RPMI7951 (cell line): ENCODE measurements around the gene TMEM273. TPM values are rescaled to one million over a fixed set of nuclear protein-coding genes. Genes with fewer than 3 reads are reported as not detected.

Experiments
- DNase-seq: peaks from one replicate; pipeline ENCODE4 v3.0.0-alpha.2; 2012; ENCODE audit warnings: low read depth
- total RNA-seq: library from RNA; depleted of rRNA; stranded (reverse); fragments of >200 nt; shearing (Covaris generic); gene quantifications from 2 replicates; pipeline ENCODE4 v1.2.3, GENCODE V29; 2014; rRNA removed

Gene TMEM273
- total RNA-seq = not detected in 2 replicates

DNA sequence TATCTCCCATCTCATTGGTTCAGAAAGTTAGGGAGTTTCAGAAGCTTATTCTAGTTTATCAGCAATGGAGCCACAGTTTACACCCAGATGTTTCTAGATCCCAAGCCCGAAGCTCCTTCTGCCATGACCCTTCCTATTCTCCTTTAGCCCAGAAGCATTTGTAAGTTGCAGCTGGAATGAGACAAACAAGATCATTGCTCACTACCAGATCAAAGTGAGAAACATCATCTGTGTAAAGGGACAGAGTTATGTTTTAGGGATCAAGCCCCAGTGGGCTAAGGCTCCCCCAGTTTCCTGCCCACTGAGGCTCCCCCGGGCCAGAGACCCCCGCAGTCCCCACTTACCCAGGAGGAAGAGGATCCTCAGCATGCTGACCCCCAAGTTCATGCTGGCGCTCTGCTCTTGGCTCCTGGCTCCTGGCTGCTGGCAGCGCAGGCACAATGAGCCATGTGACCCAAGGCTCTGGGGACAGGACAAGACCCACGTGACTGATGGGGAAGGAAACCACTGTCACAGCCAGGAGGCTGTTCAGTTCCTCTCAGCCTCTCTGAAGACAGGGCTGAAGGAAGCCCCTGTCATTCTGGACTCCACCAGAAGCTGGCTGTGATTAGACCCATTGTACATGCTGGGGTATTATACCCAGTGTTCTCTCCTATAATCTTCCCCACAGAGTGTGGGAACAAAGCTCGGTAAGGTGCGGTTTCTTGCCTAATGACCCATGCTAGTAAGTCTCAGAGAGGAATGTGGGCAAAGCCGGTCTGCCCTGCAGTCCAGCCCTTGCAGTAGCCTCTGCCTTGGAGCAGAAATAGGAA lies at the start of gene TMEM273:
TMEM273 (minus strand) TSS at position 442 of the 812 bp plus-strand sequence; CDS start at position 387, 55 bp downstream.
- no peak for DNase-seq

DNA sequence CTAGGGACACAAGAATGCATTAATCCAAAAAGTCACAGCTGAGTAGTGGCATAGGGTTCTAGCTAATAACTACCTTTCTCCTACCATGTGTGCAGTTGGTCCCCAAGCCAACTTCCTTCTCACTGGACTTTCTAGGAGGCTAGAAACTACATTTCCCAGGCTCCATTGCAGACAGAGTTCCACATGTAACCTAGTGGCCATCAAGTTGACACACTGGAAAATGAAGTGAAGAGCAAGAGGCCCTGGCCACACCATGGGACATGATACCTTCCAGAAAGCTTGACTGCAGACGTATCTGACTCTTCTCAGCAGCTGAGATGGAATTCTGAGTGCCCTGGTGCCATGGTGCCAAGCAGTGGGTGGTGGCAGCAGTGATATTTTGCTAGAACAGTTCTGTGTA lies 49.8 kb upstream of the TMEM273 start:
- DNase-seq = no peak

DNA sequence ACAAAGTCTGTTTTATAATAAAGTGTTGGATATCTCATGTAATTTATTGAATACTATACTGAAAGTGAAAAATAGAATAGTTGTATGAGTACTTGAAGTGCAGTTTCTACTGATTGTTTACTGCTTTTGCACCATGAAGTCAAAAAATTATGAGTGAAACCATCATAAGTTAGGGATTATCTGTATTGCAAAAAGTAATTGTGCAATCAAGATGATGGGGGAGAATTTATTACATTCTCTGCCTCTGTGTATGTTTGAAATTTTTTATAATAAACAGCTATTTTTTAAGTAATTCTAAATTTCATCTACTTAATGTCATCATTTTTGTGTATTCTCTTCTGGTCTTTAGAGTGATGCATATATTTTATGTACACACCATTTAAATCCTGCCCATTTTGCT lies 47.2 kb upstream of the TMEM273 start:
- no peak for DNase-seq

DNA sequence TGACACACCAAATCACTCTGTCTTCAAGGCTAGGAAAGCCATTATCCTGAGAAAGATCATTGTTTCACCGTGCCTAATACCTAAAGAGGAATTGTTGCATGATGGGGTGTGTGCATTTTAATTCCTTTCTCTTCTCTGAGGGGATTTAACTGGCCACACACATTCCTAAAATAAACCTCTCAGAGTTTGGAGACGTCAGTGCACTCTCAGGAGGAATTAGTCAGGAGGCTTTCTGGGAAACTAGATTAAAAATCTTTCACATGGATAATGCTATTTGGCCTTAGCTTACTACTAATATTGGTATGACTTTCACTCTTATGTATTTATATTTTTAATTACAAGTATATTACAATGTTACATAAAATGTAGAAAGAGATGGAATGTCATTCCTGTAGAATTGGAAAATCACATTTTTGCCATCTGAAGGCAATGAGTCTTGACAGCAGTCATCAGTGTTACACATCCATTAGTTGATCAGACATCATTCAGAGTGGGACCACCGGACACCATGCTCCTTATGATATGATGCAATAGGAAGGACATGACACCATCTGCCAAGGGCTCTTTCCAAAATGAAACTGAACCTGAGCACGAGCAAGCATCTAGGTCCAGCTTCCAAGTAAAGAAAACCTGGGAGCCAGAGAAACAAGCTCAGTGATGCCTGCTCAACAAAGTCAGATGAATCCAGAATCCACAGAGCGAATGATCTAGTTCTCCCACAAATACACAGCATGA lies 43.1 kb upstream of the TMEM273 start:
- no peak for DNase-seq

- no peak for DNase-seq
These were observed 41.8 kb upstream of the TMEM273 start for GRCh38 chr10:49230004-49230403.

DNA sequence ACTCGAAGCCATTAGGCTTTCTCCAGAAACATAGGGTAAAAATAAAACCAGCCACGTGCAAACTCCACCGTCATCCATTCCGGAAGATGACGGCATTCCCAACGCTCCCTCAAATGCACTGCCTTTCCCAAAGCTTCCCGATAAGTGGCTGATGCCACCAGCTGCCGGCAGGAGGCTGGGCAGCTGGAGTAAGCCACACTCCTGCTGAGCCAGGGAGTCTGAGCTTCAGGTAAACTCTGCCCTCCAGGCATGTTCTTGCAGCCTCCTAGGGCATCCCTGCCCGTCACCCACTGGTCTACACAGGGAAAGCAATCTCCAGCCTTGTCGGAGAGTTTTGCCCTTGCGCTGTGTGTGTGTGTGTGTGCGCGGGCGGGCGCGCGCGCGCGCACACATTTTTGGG lies 40.5 kb upstream of the TMEM273 start:
- DNase-seq = no peak

- DNase-seq = no peak
These were observed 39.2 kb upstream of the TMEM273 start for GRCh38 chr10:49227406-49227805.

GRCh38 chr10:49226594-49226993 lies 38.4 kb upstream of the TMEM273 start:
- no peak for DNase-seq

DNA sequence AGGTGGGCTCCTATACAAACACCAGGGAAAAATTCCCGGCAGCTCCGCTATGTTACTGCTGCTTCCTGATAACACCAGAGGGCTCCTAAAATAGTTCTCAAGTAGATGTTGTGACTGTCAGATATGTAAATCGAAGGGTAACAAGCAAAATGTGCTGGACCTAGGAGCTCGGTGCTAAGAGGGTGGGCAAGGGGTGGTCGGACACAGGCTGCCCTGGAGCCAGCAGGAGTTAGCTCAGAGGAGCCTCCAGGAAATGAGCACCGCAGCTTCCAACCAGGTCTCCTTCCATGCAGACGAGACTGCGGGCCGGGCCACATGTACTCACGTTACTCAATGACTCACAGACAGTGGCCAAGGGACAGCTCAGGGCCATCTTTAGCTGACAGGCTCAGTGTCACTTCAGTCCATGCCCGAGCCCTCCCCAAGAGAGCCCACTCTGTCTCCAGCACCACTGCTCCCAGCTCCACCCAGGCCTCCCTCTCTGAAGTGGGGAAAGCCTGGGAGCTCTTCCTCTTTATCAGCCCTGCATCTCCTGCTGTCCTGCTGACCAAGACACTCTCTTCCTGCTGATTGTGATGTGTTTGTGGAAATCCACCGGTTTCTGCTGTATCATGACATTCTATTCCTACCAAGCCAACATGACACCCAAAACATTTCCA lies 37.2 kb upstream of the TMEM273 start:
- DNase-seq = no peak

DNA sequence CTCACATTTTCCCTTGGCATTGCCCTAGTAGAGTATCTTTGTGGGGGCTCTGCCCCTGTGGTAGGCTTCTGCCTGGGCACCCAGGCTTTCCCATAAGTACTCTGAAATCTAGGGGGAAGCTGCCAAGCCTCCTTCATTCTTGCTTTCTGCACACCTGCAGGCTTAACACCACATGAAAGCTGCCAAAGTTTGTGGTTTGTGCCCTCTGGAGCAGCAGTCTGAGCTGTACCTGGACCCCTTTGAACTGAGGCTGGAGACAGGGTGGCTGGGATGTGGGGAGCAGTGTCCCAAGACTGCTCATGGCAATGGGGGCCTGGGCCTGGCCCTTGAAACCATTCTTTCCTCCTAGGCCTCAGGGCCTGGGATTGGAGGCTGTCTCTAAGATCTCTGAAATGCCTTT lies 35.0 kb upstream of the TMEM273 start:
- DNase-seq = no peak

GRCh38 chr10:49222170-49222569 lies 34.0 kb upstream of the TMEM273 start:
- DNase-seq = peak; percentile 2

DNA sequence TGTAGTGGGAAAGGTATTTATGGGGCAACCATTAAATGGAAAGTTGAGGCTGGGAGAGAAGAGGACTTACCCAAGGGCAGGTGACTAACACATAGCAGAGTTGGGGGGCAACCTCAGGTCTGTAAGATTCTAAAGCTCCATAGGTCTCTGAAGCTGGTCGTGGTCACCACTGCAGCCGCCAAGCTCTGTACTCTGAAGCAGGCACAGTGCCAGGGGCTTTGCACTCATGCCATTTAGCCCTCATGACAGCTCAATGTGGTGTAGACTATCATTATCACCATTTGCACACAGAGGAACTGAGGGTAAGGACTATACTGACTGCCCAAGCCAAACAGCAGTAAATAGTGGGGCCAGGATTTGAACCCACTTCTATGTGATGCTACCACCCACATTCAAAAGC lies 32.5 kb upstream of the TMEM273 start:
- no peak for DNase-seq

- DNase-seq = no peak
These were observed 31.8 kb upstream of the TMEM273 start for GRCh38 chr10:49220031-49220430.

DNA sequence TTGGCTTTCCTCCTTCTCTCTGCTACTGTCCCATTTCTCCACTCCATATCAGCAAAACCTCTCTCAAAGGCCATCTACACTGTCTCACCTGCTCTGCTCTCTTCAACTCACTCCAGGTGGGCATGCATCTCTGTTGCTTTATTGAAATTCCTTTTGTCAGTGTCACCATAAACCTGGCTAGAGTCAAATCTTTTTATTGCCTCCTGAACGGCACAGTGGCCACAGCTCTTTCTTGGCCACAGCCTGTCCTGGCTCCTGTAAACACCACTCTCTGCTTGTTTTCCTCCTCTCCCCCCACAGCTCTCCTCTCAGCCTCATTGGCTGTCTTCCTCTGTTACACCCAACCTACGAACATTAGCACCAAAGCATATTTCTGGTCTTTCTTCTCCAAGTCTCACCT lies 31.1 kb upstream of the TMEM273 start:
- DNase-seq = no peak

GRCh38 chr10:49218480-49218879 lies 30.3 kb upstream of the TMEM273 start:
- no peak for DNase-seq

DNA sequence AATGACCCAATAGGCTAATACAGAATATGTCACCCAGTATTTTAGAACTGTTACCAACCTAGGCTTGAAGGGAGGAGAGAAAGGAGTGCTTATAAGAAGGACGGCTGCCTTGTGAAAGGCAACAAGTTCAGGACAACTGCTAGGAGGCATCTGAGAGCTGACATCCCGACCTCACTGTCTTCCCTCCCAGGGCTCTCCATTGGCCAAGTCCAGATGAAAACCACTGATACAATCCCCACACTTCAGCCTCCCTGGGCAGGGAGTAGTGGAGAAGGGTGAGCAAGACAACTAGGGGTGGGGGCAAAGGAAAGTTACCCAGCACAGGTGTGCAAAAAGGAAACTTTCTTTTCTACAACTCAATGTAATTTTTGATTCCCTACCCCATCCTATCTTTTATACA lies 29.5 kb upstream of the TMEM273 start:
- DNase-seq = no peak

DNA sequence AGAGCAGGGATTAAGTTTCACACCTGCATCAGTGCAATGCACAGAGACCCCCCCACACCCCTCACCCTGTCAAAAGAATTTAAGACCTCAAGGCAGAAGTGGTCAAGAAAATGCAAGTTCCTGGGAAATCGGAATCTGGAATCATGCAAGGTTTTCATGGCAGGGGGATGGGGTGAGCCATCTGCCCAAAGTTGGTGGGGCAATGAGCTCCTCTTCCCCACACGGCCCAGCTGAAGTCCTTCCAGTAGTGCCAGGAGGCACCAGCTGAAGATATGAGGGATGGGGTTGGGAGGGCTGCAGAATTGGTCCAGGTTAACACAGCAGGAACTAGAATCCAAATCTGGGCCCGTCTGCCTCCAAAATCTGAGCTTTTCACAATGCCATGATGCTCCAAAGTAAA lies 25.0 kb upstream of the TMEM273 start:
- no peak for DNase-seq

DNA sequence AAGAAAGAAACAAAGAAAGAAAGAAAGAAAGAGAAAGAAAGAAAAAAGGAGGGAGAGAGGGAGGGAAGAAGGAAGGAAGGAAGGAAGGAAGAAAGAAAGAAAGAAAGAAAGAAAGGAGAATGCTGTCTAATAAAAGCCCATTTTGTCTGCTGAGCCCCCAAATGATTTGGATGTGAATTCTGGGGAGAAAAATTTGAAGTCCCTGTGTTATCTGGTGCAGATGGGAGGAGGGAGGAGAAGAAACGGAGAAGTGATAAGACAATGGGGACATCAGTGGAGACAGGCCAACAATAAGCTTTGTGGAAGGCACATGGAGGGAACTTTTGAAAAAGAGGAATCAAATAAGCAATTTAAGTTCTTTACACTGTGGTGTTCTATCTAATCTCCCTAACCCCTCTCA lies 24.6 kb upstream of the TMEM273 start:
- DNase-seq = no peak

GRCh38 chr10:49212076-49212475 lies 23.9 kb upstream of the TMEM273 start:
- DNase-seq = no peak

DNA sequence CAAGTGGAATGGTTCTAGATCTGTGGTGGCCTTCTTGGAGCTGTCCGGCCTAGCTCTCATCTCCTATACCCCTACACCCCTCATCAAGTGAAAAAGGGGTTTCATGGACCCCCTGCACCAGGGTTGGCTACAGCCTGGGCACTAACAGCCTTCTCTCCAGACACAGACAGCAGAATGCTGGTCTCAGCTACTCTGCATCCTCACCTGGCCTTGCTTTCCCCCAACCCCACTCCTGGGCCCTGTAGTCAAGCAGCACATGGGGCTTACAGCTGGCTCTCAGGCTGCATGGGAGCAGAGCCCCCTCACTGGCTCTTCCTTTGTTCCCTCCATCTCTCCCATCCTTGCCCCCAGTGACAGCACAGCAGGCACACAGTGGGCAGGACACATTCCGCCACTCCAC lies 20.8 kb upstream of the TMEM273 start:
- no peak for DNase-seq

DNA sequence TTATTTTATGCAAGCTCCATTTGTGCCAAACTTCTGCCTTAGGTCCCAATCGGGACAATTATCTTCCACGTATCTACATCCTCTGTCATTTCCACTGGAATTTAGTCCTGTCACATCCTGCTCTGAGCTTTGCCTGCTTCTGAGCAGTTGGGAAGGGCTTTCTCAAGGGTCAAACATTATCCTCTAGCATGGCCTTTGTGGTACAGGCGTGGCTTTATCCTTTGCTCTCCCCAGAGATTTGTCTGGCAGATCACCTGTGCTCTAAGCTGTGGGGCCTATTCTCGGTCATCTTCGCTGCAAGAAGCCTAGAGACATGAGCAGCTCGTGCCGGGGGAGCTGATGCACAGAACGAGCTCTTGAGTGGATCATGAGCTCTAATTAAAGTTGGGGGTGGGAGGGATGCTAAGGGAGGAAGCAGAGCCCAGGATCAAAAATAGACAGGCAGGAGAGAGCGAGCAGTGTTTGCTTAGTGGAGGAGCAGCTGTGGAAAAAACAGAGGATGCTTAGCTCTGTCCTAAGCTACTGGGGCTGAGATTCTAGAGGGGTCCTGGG lies 19.8 kb upstream of the TMEM273 start:
- no peak for DNase-seq

DNA sequence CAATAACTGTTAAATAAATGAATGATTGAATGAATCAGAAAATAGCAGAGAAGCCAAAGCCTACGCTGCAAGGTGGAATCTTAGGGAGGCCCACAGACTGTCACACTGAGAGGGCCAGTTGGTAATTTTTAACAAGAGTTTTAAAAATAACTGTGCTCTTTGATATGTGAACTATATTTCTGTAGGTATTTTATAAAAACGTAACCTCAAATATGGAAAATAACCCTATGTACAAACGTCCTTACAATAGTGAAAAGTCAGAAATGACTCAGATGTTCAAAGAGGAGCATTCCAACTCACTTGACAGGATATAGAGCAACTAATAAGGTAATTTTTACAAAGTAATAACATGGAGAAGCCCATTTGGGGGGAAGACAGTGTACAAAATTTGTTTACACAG lies 18.9 kb upstream of the TMEM273 start:
- DNase-seq = no peak
